SK-N-MC (cell line): ENCODE measurements around the gene PLEKHM3.

Source experiments
- EZH2 ChIP-seq: fragments of 200-600 bp; sonication (generic); IDR thresholded peaks from one replicate; pipeline ENCODE4 v1.6.1; 2017; ENCODE audit warnings: antibody characterized with exemption
- FOXP2 ChIP-seq: optimal IDR thresholded peaks from 2 replicates; pipeline ENCODE3; 2011; ENCODE audit warnings: mild to moderate bottlenecking, moderate library complexity; ENCODE audit not compliant: insufficient read depth; ENCODE audit errors: extremely low read length, control extremely low read depth
- POLR2AphosphoS5 ChIP-seq: IDR thresholded peaks from 2 replicates; pipeline ENCODE4 v1.6.1; 2012; ENCODE audit warnings: mild to moderate bottlenecking, low read depth, low read length, borderline replicate concordance

GRCh38 chr2:208034503-208035140, 9.3 kb upstream of the PLEKHM3 start:
- TF ChIP-seq EZH2 = no peak
- TF ChIP-seq POLR2AphosphoS5 = no peak
- no peak for TF ChIP-seq FOXP2
